GM19193 (cell line): ENCODE results near the gene EPB41.

ENCODE experiments used
- POLR2A ChIP-seq: IDR thresholded peaks from 4 replicates; pipeline ENCODE4 v1.6.1; 2011; ENCODE audit not compliant: insufficient read depth, insufficient read length; ENCODE audit errors: extremely low read depth

The EPB41 gene

DNA sequence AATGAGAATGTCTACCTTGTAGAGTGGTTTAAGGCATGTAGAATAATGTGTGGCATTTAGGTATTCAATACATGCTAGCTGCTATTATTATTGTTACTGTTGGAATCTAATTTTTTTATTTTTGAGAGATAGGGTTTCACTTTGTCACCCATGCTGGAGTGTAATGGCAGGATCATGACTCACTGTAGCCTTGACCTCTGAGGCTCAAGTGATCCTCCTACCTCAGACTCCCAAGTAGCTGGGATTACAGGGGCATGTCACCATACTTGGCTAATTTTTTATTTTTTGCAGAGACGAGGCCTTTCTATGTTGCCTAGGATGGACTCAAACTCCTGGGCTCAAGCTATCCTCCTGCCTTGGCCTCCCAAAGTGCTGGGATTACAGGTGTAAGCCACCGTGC is 61.9 kb downstream of the EPB41 start:
- no peak for TF ChIP-seq POLR2A

- TF ChIP-seq POLR2A, result no peak
These were observed 66.8 kb downstream of the EPB41 start for GRCh38 chr1:28981210-28981609.

DNA sequence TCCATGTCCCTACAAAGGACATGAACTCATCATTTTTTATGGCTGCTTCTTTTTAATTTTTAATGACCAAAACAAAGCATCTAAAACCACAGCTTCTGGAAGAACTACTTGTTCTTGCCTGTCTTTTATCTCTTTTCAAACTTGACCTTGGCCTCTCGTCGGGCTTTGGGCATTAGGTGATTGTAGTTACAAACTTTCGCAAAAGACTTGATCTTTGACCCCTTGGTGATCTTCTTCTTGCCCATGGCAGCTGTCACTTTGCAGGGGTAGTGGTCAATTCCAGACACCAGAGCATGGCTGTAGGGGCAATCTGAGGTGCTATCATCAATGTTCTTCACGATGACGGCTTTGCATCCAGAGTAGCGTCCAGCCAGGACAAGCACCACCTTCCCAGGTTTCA is 67.8 kb downstream of the EPB41 start:
- no peak for TF ChIP-seq POLR2A

DNA sequence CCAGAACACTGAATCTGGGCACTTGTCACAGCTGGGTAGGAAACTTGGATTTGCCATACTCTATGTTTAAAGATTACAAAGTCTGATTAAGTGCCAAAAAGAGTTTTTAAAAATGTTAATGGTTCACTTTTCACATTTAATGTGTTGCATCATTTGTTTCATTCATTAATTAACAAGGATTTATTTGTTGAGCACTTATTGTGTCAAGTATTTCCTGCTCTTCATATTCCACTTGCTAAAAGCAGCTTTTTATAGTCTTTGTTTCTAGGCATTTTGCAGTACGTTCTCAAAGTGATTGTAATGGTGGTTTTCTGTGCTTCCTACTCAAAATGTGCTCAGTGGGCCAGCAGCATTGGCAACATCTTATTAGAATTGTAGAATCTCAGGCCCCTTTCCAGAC is 68.7 kb downstream of the EPB41 start:
- no peak for TF ChIP-seq POLR2A

DNA sequence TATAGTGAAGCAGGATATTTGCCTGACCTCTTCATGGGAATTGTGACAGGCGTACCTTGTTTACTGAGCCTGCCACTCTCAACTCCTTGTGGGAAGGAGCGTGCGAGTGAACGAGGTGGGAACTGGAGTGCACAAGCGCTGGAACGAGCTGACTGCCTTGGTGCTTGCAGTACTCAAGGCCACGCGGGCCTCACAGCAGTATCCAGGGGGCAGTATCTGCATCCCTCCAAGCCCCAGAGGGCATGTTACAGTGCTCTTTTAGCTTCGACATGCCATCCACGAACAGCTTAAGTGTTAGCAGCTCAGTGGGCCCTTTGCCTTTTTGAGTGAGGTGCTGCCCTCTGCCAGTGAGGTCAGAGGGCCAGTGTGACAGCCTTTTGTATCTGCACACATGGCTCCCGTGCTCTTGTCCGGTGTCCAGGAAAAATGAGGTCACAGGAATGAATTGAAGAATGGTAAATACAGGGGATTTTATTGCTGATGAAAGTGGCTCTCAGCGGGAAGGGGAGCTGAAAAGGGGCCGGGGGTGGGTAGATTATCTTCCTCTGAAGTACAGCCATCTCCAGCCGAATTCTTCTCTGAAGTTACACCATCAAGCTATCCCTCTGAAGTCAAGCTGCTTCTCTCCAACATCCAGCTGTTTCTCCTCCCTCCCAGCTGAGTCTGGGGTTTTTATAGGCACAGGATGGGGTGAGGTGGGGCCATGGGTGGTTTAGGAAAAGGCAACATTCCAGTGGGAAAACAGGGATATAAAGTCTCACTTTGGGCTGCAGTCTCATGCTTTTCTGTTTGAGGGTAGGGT is 69.3 kb downstream of the EPB41 start:
- TF ChIP-seq POLR2A, result no peak

DNA sequence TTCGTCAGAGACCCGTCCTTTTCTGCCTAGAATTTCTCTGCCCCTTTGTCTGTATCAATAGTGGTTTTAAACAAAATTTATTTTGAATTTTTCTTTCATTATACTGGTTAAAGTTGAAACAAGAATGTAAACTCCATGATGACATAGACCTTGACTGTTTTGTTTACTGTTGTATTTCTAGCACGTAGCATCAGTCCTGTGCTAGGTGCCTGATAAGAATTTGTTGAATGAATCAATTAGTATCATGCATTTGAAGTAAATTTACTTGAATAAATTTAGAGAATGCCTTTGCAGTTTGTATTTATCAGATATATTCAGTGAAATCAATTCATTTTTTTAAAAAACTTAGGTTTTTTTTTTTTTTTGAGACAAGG is 69.9 kb downstream of the EPB41 start:
- TF ChIP-seq POLR2A, result no peak

GRCh38 chr1:28985427-28985826 is 71.1 kb downstream of the EPB41 start:
- no peak for TF ChIP-seq POLR2A

DNA sequence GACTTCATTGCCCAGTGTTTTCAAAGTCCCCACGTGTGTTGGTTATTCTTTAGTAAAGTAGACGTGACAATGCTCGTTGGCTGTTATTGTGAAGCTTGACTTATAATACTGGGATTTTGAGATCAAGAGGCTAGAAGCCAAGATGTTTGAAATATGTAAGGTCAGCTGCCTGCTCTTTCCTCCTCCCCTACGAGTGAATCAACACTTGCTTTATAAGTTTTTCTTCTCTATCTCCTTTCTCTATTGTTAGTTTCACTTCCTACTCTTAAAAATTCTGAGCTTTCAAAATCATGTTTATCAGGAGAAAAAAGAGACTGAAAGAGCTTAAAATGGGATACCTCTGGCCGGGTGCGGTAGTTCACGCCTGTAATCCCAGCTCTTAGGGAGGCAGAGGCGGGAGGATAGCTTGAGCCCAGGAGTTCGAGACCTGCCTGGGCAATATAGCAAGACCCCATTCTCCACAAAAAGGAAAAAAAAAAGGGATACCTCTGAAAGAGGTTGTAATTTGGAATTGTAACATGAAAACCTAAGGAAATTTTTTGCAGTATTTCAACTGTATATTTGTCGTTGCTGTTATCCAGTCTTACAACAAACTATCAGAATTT is 72.0 kb downstream of the EPB41 start:
- TF ChIP-seq POLR2A, result no peak

DNA sequence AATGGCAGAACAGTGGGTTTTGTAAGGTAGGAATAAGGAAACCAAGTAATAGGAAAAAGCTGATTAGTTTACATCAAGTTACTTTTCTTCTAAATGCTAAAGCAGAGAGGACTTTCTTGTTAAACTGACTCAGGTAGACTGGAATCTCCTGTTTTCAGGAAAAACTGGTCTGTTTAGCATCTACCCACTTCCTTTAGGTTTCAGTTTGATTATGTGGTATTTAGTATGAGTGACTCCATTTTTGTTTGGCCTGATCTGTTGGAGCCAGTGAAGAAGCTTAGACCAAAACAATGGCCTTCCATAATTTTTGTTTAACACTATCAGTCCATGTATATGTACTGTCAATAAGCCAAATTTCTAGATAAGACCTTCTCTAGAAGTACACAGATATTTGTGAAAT is 88.4 kb downstream of the EPB41 start:
- no peak for TF ChIP-seq POLR2A

DNA sequence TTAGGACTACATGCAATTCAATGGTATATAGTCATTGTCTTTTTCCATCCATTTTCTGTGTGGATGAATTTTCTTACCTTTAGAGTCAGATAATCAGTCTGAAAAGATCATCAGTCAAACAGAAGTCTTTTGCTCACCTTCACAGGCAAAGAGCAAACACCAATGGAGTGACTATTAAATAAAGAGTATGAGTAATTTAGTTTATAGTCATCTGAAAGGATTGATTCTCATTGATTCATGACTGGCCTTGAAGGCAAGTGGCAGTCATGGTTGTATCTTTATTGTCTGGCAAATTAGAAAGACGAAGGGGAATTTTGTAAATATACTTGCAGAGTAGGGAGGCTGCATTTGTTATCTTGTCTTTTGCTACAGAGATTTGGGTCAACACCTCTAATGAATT is 89.9 kb downstream of the EPB41 start:
- TF ChIP-seq POLR2A, result no peak

DNA sequence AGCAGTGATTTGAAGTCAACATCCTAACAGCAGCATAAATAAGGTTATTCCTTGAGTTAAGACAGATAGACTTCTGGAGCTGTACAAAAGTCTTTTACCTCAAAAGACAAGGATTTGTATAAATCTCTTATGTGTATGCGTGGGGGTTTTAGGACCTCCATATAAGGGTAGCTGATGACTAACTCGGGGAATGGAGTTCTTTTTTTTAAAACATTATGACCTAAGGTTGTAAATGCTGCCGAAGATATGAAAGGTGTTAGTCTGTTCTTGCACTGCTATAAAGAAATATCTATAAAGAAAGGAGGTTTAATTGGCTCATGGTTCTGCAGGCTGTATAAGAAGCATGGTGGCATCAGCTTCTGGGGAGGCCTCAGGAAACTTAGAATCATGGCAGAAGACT is 90.4 kb downstream of the EPB41 start:
- TF ChIP-seq POLR2A, result no peak

GRCh38 chr1:29011775-29012174 is 97.4 kb downstream of the EPB41 start:
- no peak for TF ChIP-seq POLR2A

DNA sequence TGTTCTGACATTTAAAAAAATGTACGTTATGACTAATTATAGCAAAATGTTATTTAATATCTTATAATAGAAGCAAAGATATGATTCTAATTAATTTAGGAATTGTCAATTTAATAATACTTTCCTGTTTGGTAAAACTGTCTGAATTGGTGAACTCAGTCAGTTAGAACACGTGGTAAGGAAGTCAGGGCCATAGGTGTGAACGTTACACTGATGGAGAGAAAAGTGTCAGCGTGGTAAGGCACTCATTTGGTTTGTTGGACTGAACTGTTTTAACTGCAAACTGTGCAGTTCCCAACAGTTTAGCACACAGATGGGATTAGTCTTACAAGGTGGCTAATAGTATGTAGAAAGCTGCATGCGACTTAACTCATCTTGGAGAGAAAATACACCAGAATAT is 102.9 kb downstream of the EPB41 start:
- no peak for TF ChIP-seq POLR2A

DNA sequence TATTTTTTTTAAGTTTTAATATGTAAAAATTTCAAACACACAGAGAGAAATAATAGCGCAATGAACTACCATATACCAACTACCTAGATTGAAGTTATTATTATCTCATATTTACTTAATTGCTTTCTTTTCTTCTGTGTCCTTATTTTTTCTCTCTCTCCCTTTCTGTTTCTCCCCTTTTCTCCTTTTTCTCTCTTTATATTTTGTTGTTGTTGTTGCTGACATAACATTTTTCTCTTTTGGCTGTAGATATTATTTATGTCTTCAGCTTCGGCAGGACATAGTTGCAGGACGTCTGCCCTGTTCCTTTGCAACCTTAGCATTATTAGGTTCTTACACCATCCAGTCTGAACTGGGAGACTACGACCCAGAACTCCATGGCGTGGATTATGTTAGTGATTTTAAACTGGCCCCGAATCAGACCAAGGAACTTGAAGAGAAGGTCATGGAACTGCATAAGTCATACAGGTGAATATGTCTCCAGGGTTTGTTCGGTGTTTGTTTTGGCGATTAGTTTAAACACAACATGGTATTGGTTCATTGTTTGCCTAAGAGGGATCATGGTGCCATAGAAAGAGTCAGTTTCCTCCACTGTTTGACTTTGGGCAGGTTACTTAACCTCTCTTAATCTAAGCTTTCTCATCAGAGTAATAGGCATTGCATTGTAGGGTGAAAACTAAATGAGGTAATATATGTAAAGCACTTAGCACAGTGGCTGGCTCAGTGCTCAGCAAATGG is 103.8 kb downstream of the EPB41 start:
- TF ChIP-seq POLR2A, result no peak

DNA sequence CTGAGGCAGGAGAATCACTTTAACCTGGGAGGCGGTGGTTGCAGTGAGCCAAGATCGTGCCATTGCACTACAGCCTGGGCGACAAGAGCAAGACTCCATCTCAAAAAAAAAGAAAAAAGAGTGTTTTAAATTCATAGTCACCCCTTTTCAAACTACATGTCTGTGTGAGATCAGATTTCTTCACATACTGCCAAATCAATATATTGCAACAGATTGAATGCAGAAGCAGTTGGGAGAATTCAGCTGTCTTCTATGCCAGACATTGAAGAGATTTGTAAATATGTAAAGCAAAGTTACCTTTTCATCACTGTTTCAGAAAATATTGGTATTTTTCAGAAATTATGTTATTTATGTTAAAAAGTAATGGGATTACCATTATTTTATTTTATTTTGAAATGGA is 108.3 kb downstream of the EPB41 start:
- TF ChIP-seq POLR2A, result no peak

DNA sequence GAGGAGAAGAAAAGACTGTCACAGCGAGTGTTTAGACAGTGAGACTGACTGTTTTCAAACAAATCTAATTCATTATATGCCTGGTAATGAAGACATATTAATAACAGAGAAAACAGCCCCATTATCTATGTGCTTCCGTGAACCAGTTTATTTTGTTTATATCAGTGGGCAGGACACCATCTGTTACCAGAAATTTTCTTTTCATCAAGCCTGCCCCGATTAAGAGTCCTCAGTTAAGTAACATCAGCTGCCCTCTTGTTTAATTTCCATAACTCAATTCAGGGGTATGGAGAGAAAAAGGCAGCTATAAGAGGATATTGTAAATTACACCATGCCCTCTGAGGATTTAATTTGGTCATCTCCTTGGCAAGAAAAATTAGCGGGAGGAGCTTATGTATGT is 115.3 kb downstream of the EPB41 start:
- no peak for TF ChIP-seq POLR2A

DNA sequence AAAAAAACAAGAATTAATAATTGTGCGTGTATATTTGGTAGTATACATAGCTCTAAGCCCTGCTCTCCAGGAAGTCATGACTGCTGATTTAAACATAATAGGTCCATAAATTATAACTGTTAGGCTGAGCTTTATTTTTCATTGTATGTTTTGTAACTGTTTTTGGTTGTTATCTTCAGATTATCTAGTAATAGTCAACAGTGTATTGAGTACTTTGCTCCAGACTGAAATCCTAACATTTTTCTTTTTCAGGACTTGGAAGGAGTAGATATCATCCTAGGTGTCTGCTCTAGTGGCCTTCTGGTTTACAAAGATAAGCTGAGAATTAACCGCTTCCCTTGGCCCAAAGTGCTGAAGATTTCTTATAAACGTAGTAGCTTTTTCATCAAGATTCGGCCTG is 118.5 kb downstream of the EPB41 start:
- TF ChIP-seq POLR2A, result no peak

DNA sequence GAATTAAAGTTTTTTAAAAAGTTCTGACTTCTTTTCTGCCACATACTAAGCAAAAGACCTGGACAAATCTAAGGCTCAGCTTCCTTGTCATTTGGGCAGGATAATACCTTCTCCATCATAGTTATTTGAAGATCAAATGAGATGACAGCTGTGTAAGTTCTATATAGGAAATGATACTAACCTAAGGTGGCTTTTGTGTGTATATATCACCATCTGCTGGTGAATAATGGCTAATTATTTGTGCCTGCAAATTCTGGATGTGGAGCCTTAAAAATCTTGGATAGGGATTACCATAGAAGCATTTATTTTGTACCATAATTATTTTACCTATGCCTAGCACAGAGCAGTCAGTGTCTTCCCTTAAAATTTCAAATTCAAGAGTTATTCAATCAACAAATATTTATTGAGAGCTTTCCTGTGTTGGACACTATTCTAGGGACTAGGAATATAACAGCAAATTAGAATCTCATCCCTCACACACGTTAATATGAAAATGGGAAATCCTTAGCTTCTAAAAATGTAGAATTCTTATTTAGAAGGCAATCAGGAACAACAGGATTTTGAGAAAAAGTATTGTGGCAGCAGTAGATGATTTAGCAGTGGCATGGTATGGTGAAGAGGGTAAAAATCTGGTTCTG is 119.6 kb downstream of the EPB41 start:
- TF ChIP-seq POLR2A, result no peak
